ENCODE measurements around the gene KMT2E. TPM values are rescaled to one million over a fixed set of nuclear protein-coding genes. Genes with fewer than 3 reads are reported as not detected.
"Not testable (repeated sequence)": the region's sequence is repeated elsewhere in the genome, so short reads cannot be mapped to it uniquely, and the experiment has no call there.

Gene KMT2E
- total RNA-seq, 2 donors from 2014 or later = 83.7 to 102 TPM

DNA sequence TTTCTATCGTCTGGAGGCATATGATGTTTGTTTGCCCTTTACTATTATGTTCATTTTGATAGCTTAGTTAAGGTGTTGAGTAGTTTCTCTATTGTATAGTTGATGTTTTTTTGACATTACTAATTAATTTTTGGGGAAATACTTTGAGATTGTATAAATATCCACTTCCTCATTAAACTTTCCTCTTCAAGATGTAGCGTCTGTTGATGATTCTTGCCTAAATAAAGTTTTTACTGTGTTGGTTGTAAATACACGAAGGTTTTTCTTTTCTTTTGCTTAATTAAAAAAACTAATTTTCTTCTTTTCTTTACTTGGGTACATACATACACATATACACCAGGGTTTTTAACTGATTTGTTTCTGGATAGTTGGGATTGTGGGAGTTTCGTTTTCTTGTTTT lies 8.5 kb downstream of the KMT2E start:
- H3K27me3 ChIP-seq (replicated peaks; ENCODE audit: insufficient read depth) = no peaks in the 10 kb centered on the region
- H3K36me3 ChIP-seq = no peaks in the 10 kb centered on the region
- H3K9me3 ChIP-seq = no peaks in the 10 kb centered on the region
- DNase-seq (ENCODE audit: low spot score) = no peak
- TF ChIP-seq POLR2AphosphoS5 (IDR thresholded peaks at IDR 0.05) (no peak), POLR2A (IDR thresholded peaks at IDR 0.05) (no peak)
- TF ChIP-seq, protein P1, sequence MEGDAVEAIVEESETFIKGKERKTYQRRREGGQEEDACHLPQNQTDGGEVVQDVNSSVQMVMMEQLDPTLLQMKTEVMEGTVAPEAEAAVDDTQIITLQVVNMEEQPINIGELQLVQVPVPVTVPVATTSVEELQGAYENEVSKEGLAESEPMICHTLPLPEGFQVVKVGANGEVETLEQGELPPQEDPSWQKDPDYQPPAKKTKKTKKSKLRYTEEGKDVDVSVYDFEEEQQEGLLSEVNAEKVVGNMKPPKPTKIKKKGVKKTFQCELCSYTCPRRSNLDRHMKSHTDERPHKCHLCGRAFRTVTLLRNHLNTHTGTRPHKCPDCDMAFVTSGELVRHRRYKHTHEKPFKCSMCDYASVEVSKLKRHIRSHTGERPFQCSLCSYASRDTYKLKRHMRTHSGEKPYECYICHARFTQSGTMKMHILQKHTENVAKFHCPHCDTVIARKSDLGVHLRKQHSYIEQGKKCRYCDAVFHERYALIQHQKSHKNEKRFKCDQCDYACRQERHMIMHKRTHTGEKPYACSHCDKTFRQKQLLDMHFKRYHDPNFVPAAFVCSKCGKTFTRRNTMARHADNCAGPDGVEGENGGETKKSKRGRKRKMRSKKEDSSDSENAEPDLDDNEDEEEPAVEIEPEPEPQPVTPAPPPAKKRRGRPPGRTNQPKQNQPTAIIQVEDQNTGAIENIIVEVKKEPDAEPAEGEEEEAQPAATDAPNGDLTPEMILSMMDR (IDR thresholded peaks at IDR 0.05) = no peak
- 71% methylated on average over 4 of the region's 4 CpGs for WGBS
- no peaks in the 10 kb centered on the region for H3K4me1 ChIP-seq (replicated peaks)
- intact Hi-C loops (cut with DNase I) = no loop called here
- H3K4me3 ChIP-seq = no peak overlapping the region
- no peak overlapping the region for H3K27ac ChIP-seq

DNA sequence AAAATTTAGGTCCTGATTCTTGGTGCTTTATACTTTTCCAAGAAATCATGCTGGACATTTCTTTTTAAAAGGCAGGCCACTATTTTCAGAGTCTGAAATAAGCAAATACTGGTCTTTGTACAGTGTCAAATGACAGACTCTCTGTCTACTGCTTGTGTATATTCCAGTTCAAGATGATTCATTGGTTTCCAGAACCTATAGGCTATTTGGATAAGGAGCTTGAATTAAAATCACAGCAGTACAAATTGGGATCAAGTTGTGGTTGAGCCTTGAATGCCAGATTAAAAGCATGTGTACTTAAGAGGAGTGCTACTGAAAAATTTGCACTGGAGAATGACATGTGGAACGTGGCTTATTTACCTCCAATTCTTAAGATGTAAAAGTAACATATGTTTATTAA lies 10.7 kb downstream of the KMT2E start:
- H3K27me3 ChIP-seq (replicated peaks; ENCODE audit: insufficient read depth) = no peaks in the 10 kb centered on the region
- H3K4me1 ChIP-seq (replicated peaks) = no peaks in the 10 kb centered on the region
- DNase-seq (ENCODE audit: low spot score) = no peak
- no peak overlapping the region for H3K27ac ChIP-seq
- no peak overlapping the region for H3K4me3 ChIP-seq
- intact Hi-C loops (cut with DNase I) = no loop called here
- no peak for TF ChIP-seq POLR2A (IDR thresholded peaks at IDR 0.05)
- TF ChIP-seq, protein P1 (IDR thresholded peaks at IDR 0.05) = no peak
- no peak for TF ChIP-seq POLR2AphosphoS5 (IDR thresholded peaks at IDR 0.05)
- no peaks in the 10 kb centered on the region for H3K36me3 ChIP-seq
- H3K9me3 ChIP-seq = no peaks in the 10 kb centered on the region
- WGBS = 29% methylated on average over 1 of the region's 1 CpG

DNA sequence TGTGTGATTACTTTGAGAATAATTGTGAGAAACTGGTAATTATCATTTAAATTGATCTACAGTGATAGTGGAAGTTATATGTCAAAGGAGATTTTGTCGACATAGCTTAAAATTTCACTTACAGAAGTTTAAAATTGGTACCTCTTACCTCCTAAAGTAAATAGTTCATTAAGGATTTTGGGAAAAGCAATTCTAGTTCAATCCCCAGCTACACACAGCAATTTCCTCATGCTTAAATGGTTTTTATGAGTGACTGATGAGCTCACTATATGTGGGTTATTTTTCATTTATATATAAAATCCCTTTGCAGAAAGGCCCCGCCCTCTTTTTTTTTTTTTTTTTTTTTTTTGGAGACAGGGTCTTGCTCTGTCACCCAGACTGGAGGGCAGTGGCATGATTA lies 12.7 kb downstream of the KMT2E start:
- Histone ChIP-seq H3K4me1 (replicated peaks) (no peaks in the 10 kb centered on the region), H3K36me3 (no peaks in the 10 kb centered on the region), H3K27ac (no peak overlapping the region), H3K27me3 (replicated peaks; ENCODE audit: insufficient read depth) (no peaks in the 10 kb centered on the region), H3K4me3 (no peak overlapping the region), H3K9me3 (no peaks in the 10 kb centered on the region)
- intact Hi-C loops (cut with DNase I) = no loop called here
- 83% methylated on average over 2 of the region's 2 CpGs for WGBS
- DNase-seq (ENCODE audit: low spot score) = no peak
- TF ChIP-seq, protein P1 (IDR thresholded peaks at IDR 0.05) = no peak
- TF ChIP-seq POLR2A (IDR thresholded peaks at IDR 0.05) (no peak), POLR2AphosphoS5 (IDR thresholded peaks at IDR 0.05) (no peak)

DNA sequence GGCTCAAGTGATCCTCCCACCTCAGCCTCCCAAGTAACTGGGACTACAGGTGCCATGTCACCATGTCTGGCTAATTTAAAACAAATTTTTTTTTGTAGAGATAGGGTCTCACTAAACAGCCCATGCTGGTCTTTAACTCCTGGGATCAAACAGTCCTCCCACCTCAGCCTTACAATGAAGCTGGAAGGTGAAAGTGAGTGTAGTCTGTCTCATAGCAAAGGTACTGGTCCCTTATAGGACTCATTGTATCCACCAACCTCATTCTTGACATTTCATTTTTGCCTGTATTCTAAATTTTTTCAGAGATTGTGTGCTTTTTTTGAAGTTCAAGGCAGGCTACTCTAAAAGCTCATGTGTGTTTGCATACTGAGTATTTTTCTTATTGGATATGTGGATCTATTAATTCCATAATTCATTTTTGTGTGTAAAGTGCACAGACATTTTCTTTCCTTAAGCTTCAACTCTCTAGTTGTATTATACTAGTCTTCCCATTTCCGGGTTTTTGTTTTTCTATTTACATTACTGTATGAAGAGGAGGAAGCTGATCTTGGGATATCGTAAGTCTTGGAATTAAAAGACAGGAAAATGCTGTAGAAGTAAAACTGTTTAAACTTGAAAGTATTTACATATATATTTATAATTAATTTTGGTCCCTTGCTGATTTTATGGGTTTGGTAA lies 13.3 kb downstream of the KMT2E start:
- TF ChIP-seq POLR2AphosphoS5 (IDR thresholded peaks at IDR 0.05) = no peak
- TF ChIP-seq, protein P1 (IDR thresholded peaks at IDR 0.05) = no peak
- no peak for TF ChIP-seq POLR2A (IDR thresholded peaks at IDR 0.05)

DNA sequence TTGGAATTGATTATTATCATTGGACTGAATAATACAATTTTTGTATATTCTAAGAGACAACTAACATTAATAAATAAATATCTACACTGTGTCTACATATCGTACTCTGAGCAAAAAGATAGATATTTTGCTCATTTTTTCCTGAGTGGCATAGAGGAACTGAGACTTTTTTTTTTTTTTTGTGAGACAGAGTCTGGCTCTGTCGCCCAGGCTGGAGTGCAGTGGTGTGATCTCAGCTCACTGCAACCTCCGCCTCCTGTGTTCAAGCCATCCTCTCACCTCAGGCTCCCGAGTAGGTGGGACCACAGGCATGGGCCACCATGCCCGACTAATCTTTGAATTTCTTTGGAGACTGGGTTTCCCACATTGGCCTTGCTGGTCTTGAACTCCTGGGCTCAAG lies 14.0 kb downstream of the KMT2E start:
- no peak for DNase-seq (ENCODE audit: low spot score)
- Histone ChIP-seq H3K27me3 (replicated peaks; ENCODE audit: insufficient read depth) (no peaks in the 10 kb centered on the region), H3K4me1 (replicated peaks) (no peaks in the 10 kb centered on the region), H3K27ac (no peak overlapping the region), H3K4me3 (no peak overlapping the region), H3K36me3 (no peaks in the 10 kb centered on the region), H3K9me3 (no peaks in the 10 kb centered on the region)
- intact Hi-C loops (cut with DNase I) = no loop called here
- 77% methylated on average over 5 of the region's 5 CpGs for WGBS
- TF ChIP-seq, protein P1 (IDR thresholded peaks at IDR 0.05) = no peak
- TF ChIP-seq POLR2A (IDR thresholded peaks at IDR 0.05) = no peak
- no peak for TF ChIP-seq POLR2AphosphoS5 (IDR thresholded peaks at IDR 0.05)

More for the DNA sequence above, 13.3 kb downstream of the KMT2E start:
- H3K9me3 ChIP-seq = no peaks in the 10 kb centered on the region
- no peak for DNase-seq (ENCODE audit: low spot score)
- no peak overlapping the region for H3K27ac ChIP-seq
- no peaks in the 10 kb centered on the region for H3K27me3 ChIP-seq (replicated peaks; ENCODE audit: insufficient read depth)
- intact Hi-C loops (cut with DNase I) = no loop called here
- WGBS = 36% methylated on average over 2 of the region's 2 CpGs
- no peaks in the 10 kb centered on the region for H3K4me1 ChIP-seq (replicated peaks)
- H3K36me3 ChIP-seq = no peaks in the 10 kb centered on the region
- no peak overlapping the region for H3K4me3 ChIP-seq

DNA sequence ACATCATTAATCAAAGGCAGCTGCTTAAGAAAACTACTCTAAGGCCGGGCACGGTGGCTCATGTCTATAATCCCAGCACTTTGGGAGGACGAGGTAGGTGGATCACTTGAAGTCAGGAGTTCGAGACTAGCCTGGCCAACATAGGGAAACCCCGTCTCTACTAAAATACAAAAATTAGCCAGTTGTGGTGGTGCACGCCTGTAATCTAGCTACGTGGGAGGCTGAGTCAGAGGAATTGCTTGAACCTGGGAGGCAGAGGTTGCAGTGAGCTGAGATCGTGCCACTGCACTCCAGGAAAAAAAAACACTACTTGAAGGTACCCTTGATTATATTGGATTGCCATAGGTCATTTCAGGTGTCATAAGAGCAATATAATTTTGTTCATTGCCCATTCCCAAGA lies 14.9 kb downstream of the KMT2E start:
- H3K9me3 ChIP-seq; H3K4me3 ChIP-seq; intact Hi-C loops (cut with DNase I); DNase-seq (ENCODE audit: low spot score); H3K36me3 ChIP-seq; H3K27me3 ChIP-seq (replicated peaks; ENCODE audit: insufficient read depth); H3K4me1 ChIP-seq (replicated peaks); H3K27ac ChIP-seq: not testable (repeated sequence)
- 91% methylated on average over 8 of the region's 8 CpGs for WGBS

Data from prostate gland (tissue), 2 donors.